ENCODE results near the gene CAP2.

GRCh38 chr6:17485946-17486345, 92.6 kb downstream of the CAP2 start:
- no peak for TF ChIP-seq CTCF (conservative IDR thresholded peaks at IDR 0.05; ENCODE audit: low read depth in 2 of 2)
- no peak for TF ChIP-seq EZH2phosphoT487 (IDR thresholded peaks at IDR 0.05; ENCODE audit: unreplicated experiment)
- TF ChIP-seq EZH2 (IDR thresholded peaks at IDR 0.05; ENCODE audit: low read depth, unreplicated experiment), result no peak
- TF ChIP-seq STAT1 (IDR thresholded peaks at IDR 0.05; ENCODE audit: unreplicated experiment), result no peak
- no peak for TF ChIP-seq ETS1 (IDR thresholded peaks at IDR 0.05)

Measured in GM23338 (cell line).